Sigmoid colon (tissue), 7 donors: ENCODE data around the gene NBDY. TPM values are rescaled to one million over a fixed set of nuclear protein-coding genes. Genes with fewer than 3 reads are reported as not detected.

Source experiments
- DNase-seq: peaks from one replicate; pipeline ENCODE4 v3.0.0-alpha.2; 2019
- H3K27ac ChIP-seq, 4 donors: fragments of 200-600 bp; sonication (generic); one replicate each; pipeline ENCODE4 v1.5.1; 2016 to 2019; ENCODE audit warnings: mild to moderate bottlenecking in 1 of 4
- H3K27me3 ChIP-seq, 3 donors: fragments of 200-600 bp; sonication (generic); one replicate each; pipeline ENCODE4 v1.5.1; 2019; ENCODE audit warnings: mild to moderate bottlenecking in 1 of 3
- H3K36me3 ChIP-seq, 4 donors: fragments of 200-600 bp; sonication (generic); one replicate each; pipeline ENCODE4 v1.5.1; 2016 to 2019
- H3K4me1 ChIP-seq, 4 donors: fragments of 200-600 bp; sonication (generic); one replicate each; pipeline ENCODE4 v1.5.1; 2017 to 2019
- H3K4me3 ChIP-seq, 4 donors: fragments of 200-600 bp; sonication (generic); one replicate each; pipeline ENCODE4 v1.5.1; 2017 to 2019; ENCODE audit warnings: mild to moderate bottlenecking in 2 of 4, moderate library complexity in 1 of 4
- H3K9me3 ChIP-seq, 4 donors: fragments of 200-600 bp in 3 of 4; sonication (generic) in 3 of 4; one replicate each; pipeline versions ENCODE4 v1.5.1 to v1.6.1; 2013 to 2019
- EP300 ChIP-seq, 4 donors: sonication (generic); formaldehyde crosslinking; IDR thresholded peaks; one replicate each; pipeline ENCODE4 v1.6.1; 2017; ENCODE audit warnings: antibody characterized with exemption in 4 of 4
- POLR2A ChIP-seq, 2 donors: fragments of 450-650 bp; IDR thresholded peaks; one replicate each; pipeline ENCODE4 v1.6.1; 2016; ENCODE audit warnings: antibody characterized with exemption in 2 of 2, mild to moderate bottlenecking in 2 of 2, moderate library complexity in 2 of 2
- POLR2AphosphoS5 ChIP-seq, 4 donors: sonication (generic); formaldehyde crosslinking; IDR thresholded peaks; one replicate each; pipeline ENCODE4 v1.6.1; 2017; ENCODE audit warnings: antibody characterized with exemption in 4 of 4
- WGBS, 2 donors: extraction: QIAGEN DNeasy Blood & Tissue Kit; methylation state at CpG; one replicate each; pipeline ENCODE4 v1.1.7; 2013; 5-methylcytosine and 5-hydroxymethylcytosine counted together
- intact Hi-C: fragments of 100-400 bp; cut with DNase I; formaldehyde crosslinking; loops from one replicate; pipeline ENCODE4 v1.15.1; 2023
- polyA plus RNA-seq, 3 donors: library from polyadenylated mRNA; stranded (reverse); fragments of 200-250 nt; gene quantifications; one replicate each; pipeline ENCODE4 v1.2.3, GENCODE V29; 2013
- total RNA-seq, 4 donors: library from RNA; depleted of rRNA; stranded (reverse); fragments of >200 nt; gene quantifications; one replicate each; pipeline ENCODE4 v1.1.0, GENCODE V29; 2016
- TF ChIP-seq, protein P1 (sequence below), 4 experiments: fragments of 450-650 bp in 3 of 4; fragments of 200-600 bp in 1 of 4; IDR thresholded peaks; one replicate each; pipeline ENCODE4 v1.5.1; 2016 to 2019; ENCODE audit warnings: antibody characterized with exemption in 4 of 4, mild to moderate bottlenecking in 3 of 4, moderate library complexity in 2 of 4
- donor health status: healthy with polysubstance abuse.
- donor health status: Bipolar disorder and iron deficiency.
- donor health status: healthy.

The NBDY gene
- total and polyA plus RNA-seq, 7 donors: 7.2 to 28.2 (median 16.5) TPM

GRCh38 chrX:56784666-56785065, 55.6 kb downstream of the NBDY start:
- peak; percentile 27 for DNase-seq
- intact Hi-C loops: no loop called here
- Histone ChIP-seq H3K9me3 (no peaks in the 10 kb centered on the region), H3K27me3 (no peaks in the 10 kb centered on the region), H3K36me3 (no peaks in the 10 kb centered on the region), H3K27ac (no peak overlapping the region), H3K4me1 (peaks cover 0 to 10% (median 0%) of the 10 kb centered on the region in 4 donors), H3K4me3 (no peak overlapping the region)
- TF ChIP-seq POLR2A (IDR thresholded peaks at IDR 0.05) (no peak), EP300 (IDR thresholded peaks at IDR 0.05) (no peak), POLR2AphosphoS5 (IDR thresholded peaks at IDR 0.05) (no peak)
- TF ChIP-seq, protein P1, sequence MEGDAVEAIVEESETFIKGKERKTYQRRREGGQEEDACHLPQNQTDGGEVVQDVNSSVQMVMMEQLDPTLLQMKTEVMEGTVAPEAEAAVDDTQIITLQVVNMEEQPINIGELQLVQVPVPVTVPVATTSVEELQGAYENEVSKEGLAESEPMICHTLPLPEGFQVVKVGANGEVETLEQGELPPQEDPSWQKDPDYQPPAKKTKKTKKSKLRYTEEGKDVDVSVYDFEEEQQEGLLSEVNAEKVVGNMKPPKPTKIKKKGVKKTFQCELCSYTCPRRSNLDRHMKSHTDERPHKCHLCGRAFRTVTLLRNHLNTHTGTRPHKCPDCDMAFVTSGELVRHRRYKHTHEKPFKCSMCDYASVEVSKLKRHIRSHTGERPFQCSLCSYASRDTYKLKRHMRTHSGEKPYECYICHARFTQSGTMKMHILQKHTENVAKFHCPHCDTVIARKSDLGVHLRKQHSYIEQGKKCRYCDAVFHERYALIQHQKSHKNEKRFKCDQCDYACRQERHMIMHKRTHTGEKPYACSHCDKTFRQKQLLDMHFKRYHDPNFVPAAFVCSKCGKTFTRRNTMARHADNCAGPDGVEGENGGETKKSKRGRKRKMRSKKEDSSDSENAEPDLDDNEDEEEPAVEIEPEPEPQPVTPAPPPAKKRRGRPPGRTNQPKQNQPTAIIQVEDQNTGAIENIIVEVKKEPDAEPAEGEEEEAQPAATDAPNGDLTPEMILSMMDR (IDR thresholded peaks at IDR 0.05): no peak
- WGBS, 2 donors: 97 to 98% methylated on average over 14 of the region's 14 CpGs

DNA sequence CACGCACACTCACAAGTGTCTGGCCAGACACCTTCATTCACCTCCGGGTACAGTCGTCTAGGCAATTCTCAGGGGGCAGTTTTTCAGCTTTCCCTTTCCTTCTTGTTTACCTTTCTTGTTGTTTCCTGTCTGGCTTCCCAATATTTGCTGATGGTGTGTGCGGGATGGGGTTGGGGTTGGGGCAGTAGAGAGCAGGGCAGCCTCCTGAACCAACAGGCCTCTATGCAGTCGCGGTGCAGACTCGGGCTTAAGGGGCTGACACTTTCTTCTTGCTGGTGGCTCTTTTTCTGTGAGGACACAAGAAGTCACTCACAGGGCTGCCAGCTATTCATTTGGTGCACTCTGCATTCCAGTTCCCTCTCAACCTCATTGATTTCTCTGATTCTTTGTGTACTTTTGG, 56.4 kb downstream of the NBDY start:
- peak; percentile 21 for DNase-seq
- Histone ChIP-seq H3K27me3 (no peaks in the 10 kb centered on the region), H3K36me3 (no peaks in the 10 kb centered on the region), H3K9me3 (no peaks in the 10 kb centered on the region), H3K4me1 (peaks cover 0 to 10% (median 0%) of the 10 kb centered on the region in 4 donors), H3K4me3 (no peak overlapping the region), H3K27ac (no peak overlapping the region)
- intact Hi-C loops: no loop called here
- 89 to 96% methylated on average over 7 of the region's 7 CpGs for WGBS, 2 donors
- TF ChIP-seq, protein P1 (IDR thresholded peaks at IDR 0.05): no peak

DNA sequence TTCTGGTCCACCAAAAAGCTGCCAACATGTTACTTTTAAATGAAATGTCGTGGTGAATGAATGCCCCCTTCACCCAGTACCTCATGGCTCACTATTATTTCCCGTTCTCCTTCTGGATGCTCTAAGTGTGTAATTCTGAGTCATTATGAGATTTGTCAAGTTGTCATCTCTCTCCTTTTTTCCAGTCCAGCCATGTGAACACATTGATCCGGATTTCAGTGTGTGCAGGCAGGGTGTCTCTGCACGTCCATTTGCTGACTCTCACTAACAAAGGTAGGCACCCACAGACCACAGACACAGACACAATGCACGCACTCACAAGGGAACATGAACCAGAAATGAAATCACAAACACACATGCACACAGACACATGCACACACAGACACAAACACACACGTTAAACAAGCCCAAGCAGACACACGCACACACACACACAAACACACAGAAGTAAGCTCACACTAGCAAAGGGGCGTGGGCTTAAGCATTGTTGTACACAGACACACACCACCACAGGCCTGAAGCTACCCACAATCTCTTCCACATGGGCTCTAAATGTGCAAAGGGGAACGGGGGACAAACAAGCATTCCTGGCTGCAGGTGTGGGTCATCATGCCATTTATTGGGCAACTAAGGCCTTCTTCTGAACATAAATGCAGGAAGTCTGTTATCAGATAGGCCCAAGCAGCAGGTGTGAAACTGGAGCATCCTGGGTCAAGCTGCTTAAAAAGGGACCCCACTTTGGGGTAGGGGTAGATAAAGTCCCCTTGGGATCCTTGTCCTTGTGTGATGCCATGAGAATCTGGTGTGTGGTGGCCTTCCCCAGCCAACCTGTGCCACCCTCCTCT, 58.1 kb downstream of the NBDY start:
- H3K4me1 ChIP-seq: peaks cover 0 to 10% (median 0%) of the 10 kb centered on the region in 4 donors
- H3K4me3 ChIP-seq: no peak overlapping the region
- intact Hi-C loops: no loop called here
- DNase-seq: peak; percentile 20
- no peak overlapping the region for H3K27ac ChIP-seq
- TF ChIP-seq POLR2AphosphoS5 (IDR thresholded peaks at IDR 0.05) (no peak), EP300 (IDR thresholded peaks at IDR 0.05) (no peak), POLR2A (IDR thresholded peaks at IDR 0.05) (no peak)
- TF ChIP-seq, protein P1 (IDR thresholded peaks at IDR 0.05): no peak
- no peaks in the 10 kb centered on the region for H3K27me3 ChIP-seq
- WGBS, 2 donors: 79 to 92% methylated on average over 9 of the region's 9 CpGs
- no peaks in the 10 kb centered on the region for H3K9me3 ChIP-seq
- no peaks in the 10 kb centered on the region for H3K36me3 ChIP-seq

GRCh38 chrX:56787734-56788152, 58.7 kb downstream of the NBDY start:
- Histone ChIP-seq H3K9me3 (no peaks in the 10 kb centered on the region), H3K27ac (no peak overlapping the region), H3K4me1 (peaks cover 0 to 6% (median 0%) of the 10 kb centered on the region in 4 donors), H3K4me3 (no peak overlapping the region), H3K36me3 (no peaks in the 10 kb centered on the region), H3K27me3 (no peaks in the 10 kb centered on the region)
- DNase-seq: peak; percentile 52
- 95 to 99% methylated on average over 5 of the region's 5 CpGs for WGBS, 2 donors
- intact Hi-C loops: no loop called here
- TF ChIP-seq, protein P1 (IDR thresholded peaks at IDR 0.05): no peak
